Fibroblast of villous mesenchyme (primary cell): Measurements from ENCODE around the gene CABLES1. TPM values are rescaled to one million over a fixed set of nuclear protein-coding genes. Genes with fewer than 3 reads are reported as not detected.

Experiments used
- DNase-seq: peaks from one replicate; pipeline ENCODE4 v3.0.0-alpha.2; 2010; ENCODE audit warnings: low read depth
- H3K4me3 ChIP-seq: 2 replicates; pipeline ENCODE4 v1.5.1; 2011; ENCODE audit warnings: low read depth, mild to moderate bottlenecking, low read length
- CTCF ChIP-seq: IDR thresholded peaks from 2 replicates; pipeline ENCODE4 v1.5.1; 2012; ENCODE audit warnings: low read depth, mild to moderate bottlenecking, low read length; ENCODE audit not compliant: insufficient read depth
- total RNA-seq: library from RNA; depleted of rRNA; stranded (reverse); fragments of >200 nt; gene quantifications from 2 replicates; pipeline ENCODE4 v1.2.3, GENCODE V29; 2012

CABLES1 gene
- total RNA-seq, 1 donor, result 0.43 TPM

GRCh38 chr18:23235336-23235735 lies 100.1 kb downstream of the CABLES1 start:
- no peak for DNase-seq
- no peak overlapping the region for H3K4me3 ChIP-seq
- no peak for TF ChIP-seq CTCF

GRCh38 chr18:23235860-23236259 lies 100.6 kb downstream of the CABLES1 start:
- DNase-seq, result no peak
- no peak overlapping the region for H3K4me3 ChIP-seq

GRCh38 chr18:23236876-23237468 lies 101.7 kb downstream of the CABLES1 start:
- no peak for DNase-seq
- no peak for TF ChIP-seq CTCF
- H3K4me3 ChIP-seq, result no peak overlapping the region

More at GRCh38 chr18:23235860-23236259, 100.6 kb downstream of the CABLES1 start:
- TF ChIP-seq CTCF, result no peak

- peak; percentile 51 for TF ChIP-seq CTCF
- peak; percentile 71 for DNase-seq
- H3K4me3 ChIP-seq, result peak overlapping the region; percentile 21
Measured at GRCh38 chr18:23237524-23238151, 102.4 kb downstream of the CABLES1 start.

GRCh38 chr18:23238152-23238531 lies 102.9 kb downstream of the CABLES1 start:
- no peak for TF ChIP-seq CTCF
- H3K4me3 ChIP-seq, result no peak overlapping the region
- DNase-seq, result peak; percentile 46

- no peak overlapping the region for H3K4me3 ChIP-seq
- DNase-seq, result peak; percentile 38
- no peak for TF ChIP-seq CTCF
Measured at GRCh38 chr18:23238651-23239349, 103.5 kb downstream of the CABLES1 start.
